ENCODE measurements around the gene TMEM134.
A peak's percentile ranks its signal among the peaks of the same experiment; 100 is the strongest.
"Not testable (repeated sequence)": the region's sequence is repeated elsewhere in the genome, so short reads cannot be mapped to it uniquely, and the experiment has no call there.

TMEM134 gene

GRCh38 chr11:67437082-67437808 is 31.8 kb downstream of the TMEM134 start, which contains the start of gene PTPRCAP:
Gene PTPRCAP, minus strand, starts transcription at chr11:67437682. Its CDS starts 63 bp downstream, at chr11:67437619.
- DNase-seq: no peak

- DNase-seq: no peak
Observed at GRCh38 chr11:67436459-67437081, 32.5 kb downstream of the TMEM134 start.

GRCh38 chr11:67435727-67436458 is 33.2 kb downstream of the TMEM134 start:
- DNase-seq: no peak

GRCh38 chr11:67435031-67435726 is 33.9 kb downstream of the TMEM134 start:
- no peak for DNase-seq

GRCh38 chr11:67434395-67434881 is 34.6 kb downstream of the TMEM134 start:
- DNase-seq: no peak

- DNase-seq: no peak
Observed at GRCh38 chr11:67433536-67434394, 35.3 kb downstream of the TMEM134 start.

- no peak for DNase-seq
Observed at GRCh38 chr11:67432655-67433349, 36.2 kb downstream of the TMEM134 start.

GRCh38 chr11:67431346-67432249 is 37.5 kb downstream of the TMEM134 start:
- DNase-seq: no peak

- DNase-seq: no peak
Observed at GRCh38 chr11:67429722-67430121, 39.3 kb downstream of the TMEM134 start.

- no peak for DNase-seq
Observed at GRCh38 chr11:67429038-67429668, 39.9 kb downstream of the TMEM134 start.

GRCh38 chr11:67428052-67429001 is 40.7 kb downstream of the TMEM134 start, which contains the start of gene RPS6KB2:
Gene RPS6KB2, plus strand, starts transcription at chr11:67428494. Its CDS starts 52 bp downstream, at chr11:67428546.
- DNase-seq: peak; percentile 89

GRCh38 chr11:67427364-67427859 is 41.6 kb downstream of the TMEM134 start:
- DNase-seq: not testable (repeated sequence)

GRCh38 chr11:67423891-67424613 is 45.0 kb downstream of the TMEM134 start:
- DNase-seq: no peak

- DNase-seq: no peak
Observed at GRCh38 chr11:67423466-67423865, 45.6 kb downstream of the TMEM134 start.

- no peak for DNase-seq
Observed at GRCh38 chr11:67422891-67423290, 46.2 kb downstream of the TMEM134 start.

GRCh38 chr11:67421430-67422031 is 47.5 kb downstream of the TMEM134 start:
- no peak for DNase-seq

Data from NCI-H1694 treated with DMSO at 0.1 percent for 48 hours (cell line).